Heart left ventricle (tissue), 13 donors: ENCODE measurements around the gene TLX2.

Source experiments
- CTCF ChIP-seq, 12 donors: fragments of 200-600 bp; sonication (generic) in 4 of 12; IDR thresholded peaks; one replicate each; pipeline versions ENCODE4 v1.5.0 to v1.8.0; 2018 to 2022; ENCODE audit warnings: antibody characterized with exemption in 12 of 12, mild to moderate bottlenecking in 5 of 12
- POLR2A ChIP-seq, 2 donors: fragments of 450-650 bp; IDR thresholded peaks; one replicate each; pipeline ENCODE4 v1.6.1; 2017; ENCODE audit warnings: antibody characterized with exemption in 2 of 2, mild to moderate bottlenecking in 2 of 2, moderate library complexity in 2 of 2
- donor health status: ischemic (EF 13 %, LVEDD 7.1; RV severe dilation, severe dysfunction).
- donor health status: DM: no; HTN: yes; CAD: no.
- donor health status: DM: no; HTN: no; CAD: no.
- donor health status: ischemic (EF 25% LVEDD 6.9; RV normal size, moderate dysfunction).
- donor health status: ischemic (EF 25% LVEDD 5.7; RV mildly dilated, moderate dysfunction).
- donor health status: ischemic (EF 35%, LVEDD 5.7; RV mildly dilated, moderate dysfunction).
- donor health status: nonischemic (EF 11% LVEDD 7.7; RV severe dilation, severe dysfunction).
- donor health status: DM: yes; HTN: yes; CAD: no.
- donor health status: PGD.
- donor health status: ischemic (EF 29% LVEDD 5.4; RV normal size, mild dysfunction).
- donor health status: nonischemic (EF 23%, LVEDD 6.1; RV moderate dilation, normal function).

- TF ChIP-seq CTCF (IDR thresholded peaks at IDR 0.05) = no peak
- TF ChIP-seq POLR2A (IDR thresholded peaks at IDR 0.05) = no peak
These were observed 1.9 kb downstream of the TLX2 start for GRCh38 chr2:74515981-74516633.
